Esophagus squamous epithelium (tissue), 4 donors: Measurements from ENCODE around the gene KIF6.

Experiments used
- POLR2A ChIP-seq, 4 donors: fragments of 450-650 bp; IDR thresholded peaks; one replicate each; pipeline ENCODE4 v1.6.1; 2017; ENCODE audit warnings: antibody characterized with exemption in 4 of 4, mild to moderate bottlenecking in 4 of 4, moderate library complexity in 3 of 4
- TF ChIP-seq, protein P1 (sequence below), 6 experiments: fragments of 450-650 bp in 4 of 6; fragments of 200-600 bp in 2 of 6; sonication (generic) in 2 of 6; IDR thresholded peaks; one replicate each; pipeline ENCODE4 v1.5.1; 2016 to 2019; ENCODE audit warnings: antibody characterized with exemption in 6 of 6, mild to moderate bottlenecking in 4 of 6, moderate library complexity in 4 of 6

DNA sequence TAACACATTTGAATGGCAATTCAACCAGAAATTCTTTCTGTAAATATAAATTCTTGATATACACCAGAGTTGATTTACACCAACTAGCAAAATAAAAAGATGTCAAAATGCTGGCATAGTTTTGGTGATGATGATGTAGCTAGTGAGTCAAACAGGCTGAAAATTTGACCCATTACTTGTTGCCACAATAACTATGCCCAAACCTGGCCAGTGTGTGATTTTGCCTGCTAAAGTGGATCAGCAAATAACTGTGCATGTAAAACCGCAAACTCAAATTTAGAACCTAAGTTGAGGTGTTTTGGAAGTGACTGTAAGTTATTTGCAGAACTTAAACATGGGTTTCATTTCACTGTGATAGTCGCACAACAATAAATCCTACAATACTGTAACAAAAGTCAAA lies 125.9 kb downstream of the KIF6 start:
- no peak for TF ChIP-seq POLR2A (IDR thresholded peaks at IDR 0.05)
- TF ChIP-seq, protein P1, sequence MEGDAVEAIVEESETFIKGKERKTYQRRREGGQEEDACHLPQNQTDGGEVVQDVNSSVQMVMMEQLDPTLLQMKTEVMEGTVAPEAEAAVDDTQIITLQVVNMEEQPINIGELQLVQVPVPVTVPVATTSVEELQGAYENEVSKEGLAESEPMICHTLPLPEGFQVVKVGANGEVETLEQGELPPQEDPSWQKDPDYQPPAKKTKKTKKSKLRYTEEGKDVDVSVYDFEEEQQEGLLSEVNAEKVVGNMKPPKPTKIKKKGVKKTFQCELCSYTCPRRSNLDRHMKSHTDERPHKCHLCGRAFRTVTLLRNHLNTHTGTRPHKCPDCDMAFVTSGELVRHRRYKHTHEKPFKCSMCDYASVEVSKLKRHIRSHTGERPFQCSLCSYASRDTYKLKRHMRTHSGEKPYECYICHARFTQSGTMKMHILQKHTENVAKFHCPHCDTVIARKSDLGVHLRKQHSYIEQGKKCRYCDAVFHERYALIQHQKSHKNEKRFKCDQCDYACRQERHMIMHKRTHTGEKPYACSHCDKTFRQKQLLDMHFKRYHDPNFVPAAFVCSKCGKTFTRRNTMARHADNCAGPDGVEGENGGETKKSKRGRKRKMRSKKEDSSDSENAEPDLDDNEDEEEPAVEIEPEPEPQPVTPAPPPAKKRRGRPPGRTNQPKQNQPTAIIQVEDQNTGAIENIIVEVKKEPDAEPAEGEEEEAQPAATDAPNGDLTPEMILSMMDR (IDR thresholded peaks at IDR 0.05), result no peak
